ENCODE measurements around the gene CDH3.

The CDH3 gene

DNA sequence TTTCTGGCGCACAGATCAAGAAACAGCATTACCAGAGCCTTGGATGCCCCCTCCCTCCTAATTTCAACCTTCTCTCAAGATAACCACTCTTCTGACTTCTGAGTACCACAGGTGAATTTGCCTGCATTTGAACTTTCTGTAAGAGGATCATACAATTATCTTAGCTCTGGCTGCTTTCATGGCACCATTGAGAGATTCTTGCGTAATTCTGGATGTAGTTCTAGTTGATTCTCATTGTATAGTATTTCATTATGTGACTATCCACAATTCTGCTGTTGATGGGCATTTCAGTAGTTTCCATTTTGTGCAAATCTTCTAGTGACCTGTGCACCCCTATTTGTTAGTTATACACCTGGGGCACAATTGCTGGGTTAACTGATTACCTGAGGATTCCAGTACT is 7.5 kb downstream of the CDH3 start:
- DNase-seq = no peak

DNA sequence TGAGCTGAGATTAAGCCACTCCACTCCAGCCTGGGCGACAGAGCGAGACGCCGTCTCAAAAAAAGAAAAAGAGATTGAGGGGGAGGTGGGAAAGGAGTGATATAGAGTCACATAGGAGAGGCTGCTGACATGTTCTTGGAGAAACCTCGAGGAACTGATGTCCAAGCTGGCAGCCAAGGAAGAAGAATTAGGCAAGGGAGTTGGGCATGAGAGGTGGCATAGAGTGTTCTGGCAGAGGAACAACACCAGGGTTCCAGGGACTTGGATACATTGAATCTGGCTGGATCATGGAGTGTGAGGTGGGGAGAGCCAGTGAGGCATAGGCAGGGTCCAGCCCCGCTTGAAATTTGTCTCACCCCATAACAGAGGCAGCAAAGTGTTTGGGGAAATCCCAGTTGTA is 10.7 kb downstream of the CDH3 start:
- DNase-seq = no peak

DNA sequence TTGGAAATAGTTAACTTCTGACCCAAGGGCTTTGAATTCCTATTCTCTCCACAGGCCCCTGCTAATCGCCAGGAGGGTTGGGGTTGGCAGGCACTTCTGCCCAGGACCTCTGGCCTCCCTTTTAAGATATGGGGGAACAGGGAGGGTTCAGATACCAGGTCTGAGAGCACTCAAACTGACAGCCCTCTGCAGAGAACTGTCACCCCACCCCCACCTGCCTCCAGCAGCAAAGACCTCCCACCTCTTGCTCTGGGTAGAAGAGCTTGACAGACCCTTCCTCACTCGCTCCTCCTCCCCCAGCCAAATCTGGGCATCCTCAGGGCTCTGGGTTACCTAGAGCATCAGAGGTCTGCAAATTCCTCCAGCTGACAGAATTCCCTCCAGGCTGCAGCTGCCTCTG is 11.6 kb downstream of the CDH3 start:
- DNase-seq = no peak

DNA sequence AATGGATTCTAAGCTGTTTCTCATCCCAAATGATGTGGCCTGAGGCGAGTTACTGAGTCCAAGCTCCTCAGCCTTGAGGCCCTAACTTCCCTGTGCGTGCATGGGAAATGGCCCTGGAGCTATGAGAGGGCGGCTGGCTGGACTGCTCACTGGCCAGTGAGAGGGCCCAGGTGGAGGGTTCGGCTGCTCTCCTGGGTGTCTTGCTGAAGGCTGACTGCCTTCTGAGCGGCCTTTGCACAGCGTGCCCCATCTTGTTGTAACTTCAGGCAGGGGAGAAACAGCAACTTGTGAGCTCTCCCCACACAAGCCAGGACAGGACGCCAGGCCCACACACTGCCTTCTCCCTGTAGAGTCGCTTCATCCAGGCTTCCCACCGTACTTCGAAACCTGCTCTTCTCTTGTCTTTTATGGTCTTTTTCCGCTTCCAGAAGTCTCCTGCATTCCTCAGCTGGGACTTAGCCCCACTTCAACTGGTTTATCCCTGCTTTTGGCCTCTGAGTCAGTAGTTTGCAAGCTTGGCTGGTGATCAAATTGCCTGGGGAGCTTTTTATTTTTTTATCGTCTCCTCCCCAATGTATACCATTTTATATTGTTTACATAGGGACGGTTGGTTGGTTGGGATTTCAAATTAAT is 13.3 kb downstream of the CDH3 start:
- no peak for DNase-seq

DNA sequence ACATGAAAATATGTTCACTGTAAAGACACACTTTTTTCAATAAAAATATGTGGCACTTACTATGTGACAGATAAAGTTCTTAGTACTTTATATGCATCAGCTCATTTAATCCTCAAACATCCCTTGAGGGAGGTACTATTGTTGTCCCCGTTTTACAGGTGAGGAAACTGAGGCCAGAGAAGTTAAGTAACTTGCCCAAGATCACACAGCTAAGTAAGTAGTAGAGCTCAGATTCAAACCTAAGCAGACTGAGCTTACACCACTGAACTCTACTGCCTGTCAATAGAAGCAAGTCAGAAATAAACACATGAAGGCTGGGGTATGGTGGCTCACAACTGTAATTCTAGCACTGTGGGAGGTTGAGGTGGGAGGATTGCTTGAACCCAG is 13.9 kb downstream of the CDH3 start:
- no peak for DNase-seq

DNA sequence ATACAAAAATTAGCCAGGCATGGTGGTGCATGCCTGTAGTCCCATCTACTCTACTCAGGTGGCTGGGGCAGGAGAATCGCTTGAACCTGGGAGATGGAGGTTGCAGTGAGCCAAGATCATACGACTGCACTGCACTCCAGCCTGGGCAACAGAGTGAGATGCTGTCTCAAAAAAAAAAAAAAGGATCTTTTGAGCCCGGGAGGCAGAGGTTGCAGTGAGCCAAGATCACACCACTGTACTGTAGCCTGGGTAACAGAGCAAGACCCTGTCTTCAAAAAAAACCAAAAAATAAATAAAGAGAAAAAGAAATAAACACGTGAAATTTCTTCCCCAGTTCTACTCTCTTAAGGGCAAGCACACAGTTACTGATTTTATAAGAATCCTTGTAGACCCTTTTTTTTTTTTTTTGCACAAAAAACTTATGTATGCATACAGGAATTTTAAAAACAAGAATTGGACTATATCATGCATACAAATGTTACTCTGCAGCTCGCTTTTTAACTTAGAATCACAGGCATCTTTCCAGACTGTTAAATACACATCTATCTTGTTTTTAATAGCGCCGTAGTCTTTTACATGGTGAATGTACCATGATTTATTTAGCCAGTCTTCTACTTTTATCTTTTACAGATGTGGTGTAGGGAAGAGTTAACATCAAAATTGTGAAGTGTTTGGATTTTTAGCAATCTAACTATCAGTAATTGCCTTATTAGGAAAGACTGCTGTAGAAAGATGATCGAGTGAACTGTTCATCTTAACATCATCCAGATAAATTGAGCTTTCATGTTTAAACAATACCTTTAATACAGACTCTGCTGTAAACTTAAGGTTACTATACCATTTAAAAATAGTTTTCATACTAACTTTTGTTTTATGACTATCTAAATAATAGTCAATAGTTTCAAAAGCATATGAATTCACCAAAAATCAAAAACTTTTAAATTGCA is 14.6 kb downstream of the CDH3 start:
- DNase-seq = no peak

DNA sequence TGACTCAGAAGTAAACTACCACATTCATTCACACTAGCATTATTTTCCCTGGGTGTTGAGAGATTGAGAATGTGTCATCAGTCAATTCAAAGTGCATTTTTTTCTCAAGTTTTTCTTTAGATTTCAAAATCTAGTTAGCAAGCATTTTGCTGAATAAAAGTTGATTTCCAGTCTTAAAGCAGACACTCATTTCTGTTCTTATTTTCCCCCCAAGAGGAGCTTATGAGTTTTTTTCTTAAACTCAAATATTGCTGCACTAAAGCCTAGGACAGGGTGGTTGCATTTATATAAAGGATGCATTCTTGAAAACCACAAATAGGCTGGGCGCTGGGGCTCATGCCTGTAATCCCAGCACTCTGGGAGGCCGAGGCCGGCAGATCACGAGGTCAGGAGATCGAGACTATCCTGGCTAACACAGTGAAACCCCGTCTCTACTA is 15.3 kb downstream of the CDH3 start:
- no peak for DNase-seq

DNA sequence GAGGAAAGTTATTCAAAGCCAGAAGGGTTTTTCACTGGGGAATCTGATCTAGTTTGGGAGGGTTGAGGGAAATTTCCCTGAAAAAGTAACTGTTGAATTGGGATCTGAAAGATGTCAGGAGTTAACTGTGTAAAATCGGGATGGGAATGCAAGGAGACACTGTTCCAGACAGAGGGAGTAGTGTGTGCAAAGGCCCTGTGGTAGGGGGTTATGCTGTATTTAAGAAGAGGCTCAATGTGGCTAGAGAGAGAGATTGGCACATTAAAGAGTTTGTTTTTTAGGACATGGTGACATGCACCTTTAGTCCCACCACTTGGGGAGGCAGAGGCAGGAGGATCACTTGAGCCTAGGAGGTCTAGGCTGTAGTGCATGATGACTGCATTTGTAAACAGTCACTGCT is 16.9 kb downstream of the CDH3 start:
- DNase-seq = no peak

DNA sequence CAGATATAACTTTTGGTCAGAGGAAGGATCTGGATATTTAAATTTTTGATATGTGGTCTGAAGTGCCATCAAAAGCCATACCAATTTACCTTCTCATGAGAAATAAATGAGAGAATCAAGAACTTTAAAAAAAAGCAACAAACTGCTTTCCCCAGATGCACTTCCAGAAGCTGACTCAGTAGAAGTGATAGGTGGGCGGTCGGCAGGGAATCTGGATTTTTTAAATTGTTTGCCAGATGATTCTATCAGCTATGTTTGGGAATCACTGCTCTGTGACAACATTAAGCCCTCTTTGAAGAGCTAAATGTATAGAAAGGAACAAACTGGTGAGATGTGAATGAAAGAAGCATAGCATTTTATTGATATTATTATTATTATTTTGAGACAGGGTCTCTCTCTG is 19.2 kb downstream of the CDH3 start:
- no peak for DNase-seq

DNA sequence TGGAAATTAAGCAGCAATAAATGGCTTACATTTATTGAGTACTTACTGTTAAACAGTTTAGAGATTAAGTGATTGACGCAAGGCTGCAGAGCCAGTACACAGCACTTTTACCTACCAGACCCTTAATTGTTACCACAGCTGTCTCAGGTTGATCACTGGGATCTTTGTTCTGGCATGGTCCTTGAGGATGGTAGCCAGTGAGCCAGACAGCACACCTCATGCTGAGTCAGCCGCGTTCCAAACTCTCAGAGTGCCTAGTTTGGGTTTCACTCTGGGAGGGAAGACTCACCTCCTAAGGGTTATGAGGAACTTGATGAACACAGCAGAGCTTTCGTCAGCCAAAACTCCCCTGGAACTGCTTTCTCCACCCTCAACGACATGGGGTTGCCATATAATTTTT is 20.4 kb downstream of the CDH3 start:
- DNase-seq = no peak

DNA sequence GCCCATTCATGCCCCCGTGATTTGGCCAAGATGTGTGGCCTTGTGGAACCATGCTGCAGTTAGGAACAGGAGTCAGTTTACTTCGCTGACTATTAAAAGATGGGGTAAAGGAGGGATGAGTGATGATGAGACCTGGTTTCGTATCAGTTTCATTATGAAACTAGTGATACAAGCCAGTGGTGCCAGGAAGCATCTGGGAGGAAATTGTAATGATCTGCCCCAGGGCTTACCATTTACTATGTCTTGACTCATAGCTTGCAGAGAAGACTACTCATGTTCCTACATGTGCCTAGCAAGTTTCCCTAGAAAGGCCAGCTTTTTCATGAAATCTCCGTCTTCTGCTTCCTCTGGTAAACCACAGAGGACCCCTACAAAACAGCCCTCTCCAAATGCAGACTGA is 23.2 kb downstream of the CDH3 start:
- DNase-seq = no peak

DNA sequence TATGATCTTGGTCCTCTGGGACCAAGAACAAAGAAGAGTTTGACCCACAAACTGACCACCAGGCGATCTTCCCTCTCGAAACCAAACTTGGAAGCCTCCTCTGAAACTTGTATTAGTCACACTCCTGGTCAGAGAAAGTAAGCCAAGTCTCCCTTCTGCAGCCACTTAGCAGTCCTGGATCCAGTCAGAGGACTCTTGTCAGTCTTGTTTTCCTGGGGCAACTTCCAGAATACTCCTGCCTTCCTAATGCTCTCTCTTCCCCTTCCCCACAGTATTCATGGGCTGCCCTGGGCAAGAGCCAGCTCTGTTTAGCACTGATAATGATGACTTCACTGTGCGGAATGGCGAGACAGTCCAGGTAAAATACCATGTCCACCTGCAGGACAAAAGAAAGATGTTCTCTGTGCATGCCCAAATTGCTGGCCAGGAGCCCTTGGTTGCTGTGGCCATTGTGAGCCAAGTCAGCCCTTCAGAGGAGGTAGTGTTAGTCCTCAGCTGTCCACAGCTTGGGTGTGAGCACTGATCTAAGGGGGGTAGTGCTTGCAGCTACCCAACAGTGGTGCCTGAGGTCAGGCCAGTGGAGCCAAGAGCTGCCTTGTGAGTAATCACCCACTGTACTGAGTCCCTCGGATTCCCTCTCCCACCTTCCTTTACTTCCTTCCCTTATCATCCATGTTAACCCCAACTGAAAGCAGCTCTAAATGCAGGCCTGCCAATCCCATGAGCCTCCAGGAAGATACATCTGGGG is 31.2 kb downstream of the CDH3 start:
- DNase-seq = no peak

DNA sequence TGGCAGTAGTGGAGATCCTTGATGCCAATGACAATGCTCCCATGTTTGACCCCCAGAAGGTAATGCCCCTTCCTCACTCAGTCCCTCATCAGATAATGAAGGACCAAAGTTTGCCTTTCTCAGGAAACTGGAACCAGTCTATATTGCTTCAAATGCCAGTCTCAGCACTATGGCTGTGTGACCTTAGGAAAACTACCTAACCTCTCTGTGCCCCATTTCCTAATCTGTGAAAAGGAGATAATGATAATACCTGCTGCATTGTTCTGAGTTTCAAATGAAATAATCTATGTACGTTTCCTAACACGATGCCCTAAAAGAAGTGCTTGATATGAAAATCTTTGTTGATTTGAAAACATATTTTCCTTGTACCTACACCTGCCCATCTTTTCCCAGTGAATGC is 35.9 kb downstream of the CDH3 start:
- no peak for DNase-seq

DNA sequence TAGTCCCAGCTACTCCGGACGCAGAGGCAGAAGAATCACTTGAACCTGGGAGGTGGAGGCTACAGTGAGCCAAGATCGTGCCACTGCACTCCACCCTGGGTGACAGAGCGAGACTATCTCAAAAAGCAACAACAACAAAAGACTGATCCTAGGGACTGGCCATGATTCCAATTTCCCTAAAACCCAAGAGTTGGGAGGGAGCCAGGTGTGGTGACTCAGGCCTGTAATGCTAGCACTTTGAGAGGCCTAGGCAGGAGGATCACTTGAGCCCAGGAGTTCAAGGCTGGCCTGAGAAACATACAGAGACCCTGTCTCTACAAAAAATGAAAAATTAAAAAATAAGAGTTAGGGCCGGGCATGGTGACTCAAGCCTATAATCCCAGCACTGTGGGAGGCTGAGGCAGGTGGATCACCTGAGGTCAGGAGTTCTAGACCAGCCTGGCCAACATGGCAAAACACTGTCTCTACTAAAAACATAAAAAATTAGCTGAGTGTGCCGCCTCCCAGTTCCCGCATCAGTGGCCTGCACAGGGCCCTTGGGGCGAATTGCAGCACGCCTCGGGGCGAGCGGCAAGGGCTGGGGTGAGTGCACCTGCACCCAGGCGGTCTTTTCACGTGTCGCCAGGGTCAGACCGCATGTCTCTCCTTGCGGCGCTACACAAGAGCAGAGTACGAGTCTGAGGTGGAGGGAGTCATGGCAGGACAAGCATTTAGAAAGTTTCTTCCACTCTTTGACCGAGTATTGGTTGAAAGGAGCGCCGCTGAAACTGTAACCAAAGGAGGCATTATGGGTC is 40.8 kb downstream of the CDH3 start:
- DNase-seq = no peak

DNA sequence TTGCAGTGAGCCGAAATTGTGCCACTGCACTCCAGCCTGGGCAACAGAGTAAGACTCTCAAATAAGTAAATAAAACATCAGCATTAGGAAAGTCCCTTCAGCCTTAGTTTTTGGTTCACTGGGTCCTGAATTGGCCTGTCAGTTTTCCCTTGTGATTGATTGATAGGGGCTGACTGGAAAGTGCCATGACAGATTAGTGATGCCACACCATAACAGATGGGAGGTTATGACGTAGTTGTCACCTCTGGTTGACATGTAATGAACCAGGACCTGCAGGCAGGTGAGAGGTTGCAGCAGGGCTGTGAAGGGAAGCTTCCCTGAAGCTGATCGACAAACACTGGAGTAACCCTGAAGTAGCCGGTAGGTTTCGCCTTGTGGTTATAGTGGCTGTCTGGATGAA is 41.8 kb downstream of the CDH3 start:
- DNase-seq = no peak

DNA sequence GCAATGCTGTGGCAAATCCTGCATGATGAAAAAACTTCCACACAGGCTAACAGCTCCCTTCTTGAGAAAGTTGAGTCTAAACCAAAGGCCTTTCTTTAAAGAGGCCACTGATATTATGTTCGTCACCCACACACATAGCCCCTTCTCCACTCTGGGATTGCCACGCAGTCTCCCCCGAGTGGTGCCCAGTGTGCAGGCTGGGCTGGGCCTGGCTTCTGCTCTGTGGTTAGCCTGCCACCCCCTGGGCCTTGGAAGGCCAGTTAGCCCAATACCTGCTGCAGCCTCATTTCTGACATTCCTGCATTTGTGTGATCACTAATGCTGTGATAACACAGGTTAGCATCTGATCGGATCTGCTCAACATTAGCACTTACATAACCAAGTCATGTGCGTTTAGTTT is 44.8 kb downstream of the CDH3 start:
- DNase-seq = no peak

DNA sequence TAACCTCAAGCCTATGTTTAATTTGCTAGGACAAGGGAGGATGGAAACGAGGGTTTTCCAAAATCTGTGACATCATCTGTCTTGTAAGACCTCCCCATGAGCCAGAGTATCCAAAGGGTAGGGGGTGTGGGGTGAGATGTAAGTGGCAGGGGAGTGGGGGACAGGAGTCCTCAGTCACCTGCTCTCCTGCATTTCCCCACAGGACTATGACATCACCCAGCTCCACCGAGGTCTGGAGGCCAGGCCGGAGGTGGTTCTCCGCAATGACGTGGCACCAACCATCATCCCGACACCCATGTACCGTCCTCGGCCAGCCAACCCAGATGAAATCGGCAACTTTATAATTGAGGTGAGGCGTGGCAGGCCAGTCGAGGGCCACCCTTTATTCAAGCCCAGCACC is 50.5 kb downstream of the CDH3 start:
- DNase-seq = no peak

DNA sequence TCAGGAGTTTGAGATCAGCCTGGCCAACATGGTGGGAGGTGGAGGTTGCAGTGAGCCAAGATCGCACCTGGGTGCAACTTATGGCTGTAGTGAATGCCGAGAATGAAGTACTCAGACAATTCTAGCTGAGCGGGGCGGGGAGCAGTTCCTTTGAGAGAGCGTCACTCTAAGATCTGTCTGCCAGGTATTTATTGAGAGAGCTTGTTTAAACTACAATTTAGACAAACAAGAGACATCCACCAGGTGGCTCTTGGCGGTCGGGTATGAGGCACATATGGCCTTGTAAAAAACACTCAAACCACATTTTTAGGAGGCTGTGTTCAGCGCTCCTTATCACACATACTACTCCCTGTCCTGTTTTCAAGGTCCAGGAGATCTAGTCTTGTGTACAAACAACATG is 51.4 kb downstream of the CDH3 start:
- peak; percentile 46 for DNase-seq

DNA sequence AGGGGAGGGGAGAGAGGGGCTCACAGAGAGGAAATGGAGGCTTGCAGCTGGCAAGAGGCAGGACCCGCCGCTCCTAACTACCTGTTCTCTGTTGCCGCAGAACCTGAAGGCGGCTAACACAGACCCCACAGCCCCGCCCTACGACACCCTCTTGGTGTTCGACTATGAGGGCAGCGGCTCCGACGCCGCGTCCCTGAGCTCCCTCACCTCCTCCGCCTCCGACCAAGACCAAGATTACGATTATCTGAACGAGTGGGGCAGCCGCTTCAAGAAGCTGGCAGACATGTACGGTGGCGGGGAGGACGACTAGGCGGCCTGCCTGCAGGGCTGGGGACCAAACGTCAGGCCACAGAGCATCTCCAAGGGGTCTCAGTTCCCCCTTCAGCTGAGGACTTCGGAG is 53.0 kb downstream of the CDH3 start:
- DNase-seq = no peak

DNA sequence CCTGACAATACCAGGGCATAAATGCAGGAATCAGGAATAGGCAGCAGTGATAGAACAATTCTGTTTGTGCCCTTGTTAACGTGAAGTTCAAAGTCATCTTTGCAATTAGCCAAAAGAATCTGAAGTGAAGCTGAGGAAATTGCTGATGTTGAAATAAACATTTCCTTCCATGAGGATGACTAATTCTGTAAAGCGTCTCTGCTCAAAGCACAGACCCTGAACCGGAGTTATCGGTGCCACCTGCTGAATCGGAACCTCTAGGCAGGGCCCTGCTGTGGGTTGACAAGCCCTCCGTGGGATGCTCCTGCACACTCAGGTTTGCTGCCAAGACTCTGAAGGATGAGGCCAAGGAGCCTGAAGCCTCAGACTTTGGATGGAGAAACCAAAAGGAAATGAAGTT is 55.0 kb downstream of the CDH3 start:
- no peak for DNase-seq

DNA sequence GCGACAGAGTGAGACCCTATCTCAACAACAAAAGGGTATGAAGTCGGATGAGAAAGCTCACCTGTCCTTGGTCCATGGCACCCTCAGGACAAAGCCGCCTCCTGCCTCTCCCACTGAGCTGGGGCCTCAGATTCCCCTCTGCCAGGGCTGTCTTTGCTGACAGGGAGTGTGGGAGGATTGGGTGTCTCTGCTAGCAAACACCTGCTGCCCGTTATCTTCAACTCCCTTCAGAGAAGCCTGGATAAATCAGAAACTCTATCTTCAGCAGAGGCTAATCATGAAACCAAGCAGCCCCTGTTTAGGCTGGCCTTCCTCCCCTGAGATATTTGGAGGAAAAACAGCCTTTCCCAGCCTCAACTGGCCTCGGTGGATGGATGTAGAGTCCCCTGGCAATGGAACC is 55.7 kb downstream of the CDH3 start:
- no peak for DNase-seq

DNA sequence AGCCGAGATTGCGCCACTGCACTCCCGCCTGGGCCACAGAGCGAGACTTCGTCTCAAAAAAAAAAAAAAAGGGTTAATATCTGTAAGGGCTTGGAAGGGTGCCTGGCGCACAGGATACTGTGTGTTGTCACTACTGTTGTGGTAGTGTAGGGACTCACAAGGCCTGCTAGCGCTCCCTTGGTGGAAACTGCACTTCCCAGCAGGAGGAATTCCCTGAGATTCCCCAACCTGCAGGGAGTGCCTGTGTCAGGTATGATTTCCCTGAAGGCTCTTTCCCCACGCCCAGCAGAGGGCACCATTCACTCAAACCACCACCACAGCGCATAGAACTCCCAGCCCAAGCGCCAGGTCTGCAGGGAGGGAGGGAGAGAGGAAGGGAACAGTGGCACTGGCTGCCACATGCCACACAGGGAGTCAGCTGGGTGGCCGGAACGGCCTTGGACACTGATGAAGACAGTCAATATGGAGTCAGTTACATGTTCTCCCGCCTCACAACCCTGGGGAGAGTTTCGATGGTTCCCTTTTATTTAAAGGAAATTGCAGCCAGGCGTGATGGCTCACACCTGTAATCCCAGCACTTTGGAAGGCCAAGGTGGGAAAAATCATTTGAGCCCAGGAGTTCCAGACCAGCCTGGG is 59.2 kb downstream of the CDH3 start:
- DNase-seq = peak; percentile 48
